ENCODE data around the gene MEAF6. TPM values are rescaled to one million over a fixed set of nuclear protein-coding genes. Genes with fewer than 3 reads are reported as not detected.

Gene MEAF6
- total RNA-seq, 1 experiment from 2014 or later: 51.6 TPM

GRCh38 chr1:37456614-37457013, 58.0 kb downstream of the MEAF6 start:
- H3K9me3 Mint-ChIP-seq: no peaks in the 10 kb centered on the region; a peak in 2 of 5 replicates

More at GRCh38 chr1:37456614-37457013, 58.0 kb downstream of the MEAF6 start:
- Histone ChIP-seq H3K27ac (ENCODE audit: insufficient read length, low read depth, low read length) (no peak overlapping the region), H3K79me2 (ENCODE audit: insufficient read depth, low read length) (no peaks in the 10 kb centered on the region), H4K20me1 (ENCODE audit: control insufficient read depth, insufficient read depth, insufficient read length) (no peaks in the 10 kb centered on the region), H2BK20ac (ENCODE audit: low read depth, low read length, poor library complexity, severe bottlenecking) (no peak overlapping the region), H4K5ac (ENCODE audit: insufficient read length, low read depth, low read length) (no peak overlapping the region), H2AK5ac (ENCODE audit: insufficient read length, low read length) (no peak overlapping the region), H3K79me1 (ENCODE audit: insufficient read depth, low read depth, low read length, poor library complexity, severe bottlenecking) (no peaks in the 10 kb centered on the region), H3T11ph (ENCODE audit: low read length) (no peak overlapping the region), H3K4me1 (ENCODE audit: insufficient read depth, low read length) (peaks cover 4% of the 10 kb centered on the region; the same call in 1 of the 2 replicates), H2AFZ (ENCODE audit: low read length) (no peak overlapping the region), H3K27me3 (ENCODE audit: insufficient read depth, low read length) (no peaks in the 10 kb centered on the region), H3K9ac (ENCODE audit: extremely low read depth, insufficient read length, low read length) (no peak overlapping the region), H3K4me2 (ENCODE audit: insufficient read depth, insufficient read length, low read length) (no peak overlapping the region), H4K8ac (replicated peaks; ENCODE audit: insufficient read length, low read depth, low read length) (no peak overlapping the region), H2BK12ac (ENCODE audit: insufficient read length, low read depth, low read length) (no peak overlapping the region), H3K9me3 (ENCODE audit: control insufficient read depth, low read depth, low read length) (no peaks in the 10 kb centered on the region), H3K18ac (ENCODE audit: insufficient read length, low read depth, low read length) (no peak overlapping the region), H2BK120ac (ENCODE audit: low read depth, low read length, poor library complexity, severe bottlenecking) (no peak overlapping the region), H3K14ac (ENCODE audit: insufficient read depth, low read length) (no peak overlapping the region), H3K23me2 (ENCODE audit: insufficient read length, low read depth, low read length, poor library complexity, severe bottlenecking) (no peaks in the 10 kb centered on the region), H2BK15ac (ENCODE audit: low read depth, low read length) (no peak overlapping the region), H3K56ac (ENCODE audit: insufficient read length, low read depth, low read length) (no peak overlapping the region), H3K4ac (ENCODE audit: low read depth, low read length) (no peak overlapping the region), H3K23ac (ENCODE audit: insufficient read length, low read depth, low read length) (no peak overlapping the region), H2BK5ac (ENCODE audit: insufficient read length, low read length) (no peak overlapping the region), H4K91ac (ENCODE audit: insufficient read length, low read depth, low read length) (no peak overlapping the region)
- no peak for TF ChIP-seq CTCF (conservative IDR thresholded peaks at IDR 0.05)
- H3K4me1 Mint-ChIP-seq: peaks cover 15 to 31% of the 10 kb centered on the region in 2 experiments
- H3K36me3 Mint-ChIP-seq (ENCODE audit: insufficient read depth in 1 of 3, low read depth in 3 of 3): no peaks in the 10 kb centered on the region
- no peak overlapping the region; a peak in 1 of 7 replicates for H3K27ac Mint-ChIP-seq
- DNase-seq: no peak
- H3K27me3 Mint-ChIP-seq (ENCODE audit: low read depth): no peaks in the 10 kb centered on the region
- H3K4me3 Mint-ChIP-seq: no peak overlapping the region
